ENCODE results near the gene SLC6A18. TPM values are rescaled to one million over a fixed set of nuclear protein-coding genes. Genes with fewer than 3 reads are reported as not detected.
A peak's percentile ranks its signal among the peaks of the same experiment; 100 is the strongest.

SLC6A18 gene
- total and polyA plus RNA-seq, 9 of the 15 experiments (the other 6 are each of a cell fraction or from before 2014, with no cell fraction given), result not detected

DNA sequence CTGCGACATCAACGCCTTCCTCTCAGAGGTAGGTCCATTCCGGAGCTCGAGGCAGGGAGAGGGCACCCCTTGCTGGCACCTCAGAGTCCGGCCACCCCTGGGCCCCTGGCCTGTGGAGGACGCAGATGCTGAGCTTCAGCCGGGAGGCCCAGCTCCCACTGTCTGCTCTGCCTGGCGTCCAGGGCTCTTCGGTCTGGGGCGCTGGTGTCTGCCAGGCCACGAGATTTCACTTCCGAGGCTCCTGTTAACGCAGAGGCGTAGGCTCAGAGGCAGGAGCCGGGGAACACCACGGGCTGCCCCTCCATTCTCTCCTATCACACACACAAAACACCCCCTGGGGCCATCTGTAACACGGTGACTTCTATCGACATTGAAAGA, 8.3 kb upstream of the SLC6A18 start:
- H3K27me3 ChIP-seq (ENCODE audit: control insufficient read depth in 2 of 2, insufficient read depth in 2 of 2, low read length in 2 of 2), result peaks cover 25 to 61% of the 10 kb centered on the region in 2 experiments; a peak in 4 of 5 replicates

DNA sequence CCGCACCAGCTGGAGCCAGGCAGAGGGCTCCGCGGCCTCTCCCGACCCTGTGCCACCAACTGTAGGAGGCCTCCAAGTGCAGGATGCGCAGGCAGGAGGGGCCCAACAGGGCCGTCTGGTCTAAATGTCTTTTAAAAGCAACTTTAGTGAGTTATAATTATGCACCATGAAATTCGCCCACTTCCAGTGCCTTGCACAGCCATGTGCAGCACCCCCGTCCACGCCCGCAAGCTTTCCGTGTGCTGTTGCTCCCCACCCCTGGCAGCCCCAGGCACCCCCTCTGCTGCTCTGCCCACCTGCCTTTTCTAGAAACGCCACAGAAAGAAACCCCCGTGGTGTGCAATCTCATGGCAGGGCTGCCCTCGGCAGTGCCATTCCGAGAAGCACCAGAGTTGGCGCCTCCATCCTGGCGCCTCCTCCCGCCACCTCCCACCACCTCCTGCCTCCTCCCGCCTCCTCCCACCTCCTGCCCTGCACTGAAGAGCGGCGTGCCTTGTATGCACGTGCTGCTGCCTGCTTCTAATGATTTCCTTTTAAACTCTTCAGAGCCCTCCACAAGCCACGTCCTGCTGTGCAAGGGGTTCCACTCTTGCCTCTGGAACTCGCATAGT, 7.5 kb upstream of the SLC6A18 start:
- no peak overlapping the region for H3K9ac ChIP-seq (ENCODE audit: insufficient read depth in 1 of 2, low read depth in 2 of 2, low read length in 2 of 2)
- ATAC-seq (no peak), DNase-seq (ENCODE audit: extremely low read depth in 1 of 4, low spot score in 3 of 4) (no peak), FAIRE-seq (no peak)
- H3K27me3 ChIP-seq (ENCODE audit: control insufficient read depth in 2 of 2, insufficient read depth in 2 of 2, low read length in 2 of 2), result peaks cover 25 to 61% of the 10 kb centered on the region in 2 experiments; a peak in 4 of 5 replicates
- BruUV-seq (replicated peaks), result no TSS peak
- no peak overlapping the region for H3K27ac ChIP-seq (ENCODE audit: extremely low read depth, low read depth, low read length)
- no peak overlapping the region for H3K4me2 ChIP-seq (ENCODE audit: insufficient read depth, low read length)
- no peaks in the 10 kb centered on the region for H3K79me2 ChIP-seq (ENCODE audit: control insufficient read depth, insufficient read depth, low read length)
- in situ Hi-C loops (cut with MboI), result no loop called here
- ChIA-PET POLR2A (interaction anchor here (0.7 kb wide), 1 partner anchor 16 kb away, joined by 3 read pairs; the partner anchor contains the start of gene SLC6A19), CTCF (ENCODE audit: low intra/inter-chr PET ratio) (no interaction called here)
- H3K36me3 ChIP-seq (ENCODE audit: control insufficient read depth, insufficient read depth, low read length), result no peaks in the 10 kb centered on the region
- no peaks in the 10 kb centered on the region; the same call in 1 of the 2 replicates for H4K20me1 ChIP-seq (replicated peaks; ENCODE audit: control insufficient read depth, insufficient read depth, low read length)
- no peak overlapping the region for H2AFZ ChIP-seq (ENCODE audit: low read depth, low read length)
- no peak overlapping the region for H3K4me3 ChIP-seq
- 18% methylated on average over 22 of the region's 24 CpGs for WGBS (ENCODE audit: insufficient coverage, low coverage, missing lambda C conversion rate)
- peaks cover 0 to 38% of the 10 kb centered on the region in 2 experiments; a peak in 1 of 5 replicates for H3K4me1 ChIP-seq (replicated peaks in 1 of 2; ENCODE audit: control insufficient read depth in 2 of 2, insufficient read depth in 2 of 2, low read length in 2 of 2)
- no peaks in the 10 kb centered on the region; the same call in 1 of the 2 replicates for H3K9me3 ChIP-seq (replicated peaks; ENCODE audit: control insufficient read depth, insufficient read depth, low read depth, low read length)
- H3K9me1 ChIP-seq (ENCODE audit: control insufficient read depth, insufficient read depth, low read length), result no peaks in the 10 kb centered on the region
- intact Hi-C loops (cut with micrococcal nuclease), result no loop called here
- TF ChIP-seq HDGF (IDR thresholded peaks at IDR 0.05) (no peak), ZNF23 (CRISPR knock-in tag; IDR thresholded peaks at IDR 0.05) (no peak), CBX8 (IDR thresholded peaks at IDR 0.05; ENCODE audit: borderline replicate concordance, extremely low read depth, low read depth, low read length, poor library complexity, severe bottlenecking) (no peak), SMARCA5 (IDR thresholded peaks at IDR 0.05) (no peak), ZNF263 (CRISPR knock-in tag; IDR thresholded peaks at IDR 0.05; ENCODE audit: borderline replicate concordance) (no peak), CEBPG (CRISPR knock-in tag; IDR thresholded peaks at IDR 0.05) (no peak), CEBPG (tag; conservative IDR thresholded peaks at IDR 0.05 in 1 of 2, IDR thresholded peaks at IDR 0.05 in 1 of 2) (no peak)
- TF ChIP-seq, protein P1, sequence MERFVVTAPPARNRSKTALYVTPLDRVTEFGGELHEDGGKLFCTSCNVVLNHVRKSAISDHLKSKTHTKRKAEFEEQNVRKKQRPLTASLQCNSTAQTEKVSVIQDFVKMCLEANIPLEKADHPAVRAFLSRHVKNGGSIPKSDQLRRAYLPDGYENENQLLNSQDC (CRISPR knock-in tag; IDR thresholded peaks at IDR 0.05), result no peak
- TF ChIP-seq, protein P2, sequence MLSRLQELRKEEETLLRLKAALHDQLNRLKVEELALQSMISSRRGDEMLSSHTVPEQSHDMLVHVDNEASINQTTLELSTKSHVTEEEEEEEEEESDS (CRISPR knock-in tag; IDR thresholded peaks at IDR 0.05), result no peak
- TF ChIP-seq, protein P3, sequence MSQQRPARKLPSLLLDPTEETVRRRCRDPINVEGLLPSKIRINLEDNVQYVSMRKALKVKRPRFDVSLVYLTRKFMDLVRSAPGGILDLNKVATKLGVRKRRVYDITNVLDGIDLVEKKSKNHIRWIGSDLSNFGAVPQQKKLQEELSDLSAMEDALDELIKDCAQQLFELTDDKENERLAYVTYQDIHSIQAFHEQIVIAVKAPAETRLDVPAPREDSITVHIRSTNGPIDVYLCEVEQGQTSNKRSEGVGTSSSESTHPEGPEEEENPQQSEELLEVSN (IDR thresholded peaks at IDR 0.05; ENCODE audit: borderline replicate concordance in 1 of 2, extremely low read depth in 1 of 2, insufficient read depth in 1 of 2, insufficient read length in 1 of 2, low read depth in 1 of 2, low read length in 1 of 2, poor library complexity in 1 of 2, severe bottlenecking in 1 of 2), result peak in 1 of 2 experiments; percentile 53
- TF ChIP-seq, protein P4, sequence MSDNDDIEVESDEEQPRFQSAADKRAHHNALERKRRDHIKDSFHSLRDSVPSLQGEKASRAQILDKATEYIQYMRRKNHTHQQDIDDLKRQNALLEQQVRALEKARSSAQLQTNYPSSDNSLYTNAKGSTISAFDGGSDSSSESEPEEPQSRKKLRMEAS (CRISPR knock-in tag; IDR thresholded peaks at IDR 0.05), result peak; percentile 6; the same call in 1 of the 2 replicates

More for the DNA sequence above, 8.3 kb upstream of the SLC6A18 start:
- Histone ChIP-seq H4K20me1 (replicated peaks; ENCODE audit: control insufficient read depth, insufficient read depth, low read length) (no peaks in the 10 kb centered on the region; the same call in 1 of the 2 replicates), H2AFZ (ENCODE audit: low read depth, low read length) (no peak overlapping the region), H3K9me1 (ENCODE audit: control insufficient read depth, insufficient read depth, low read length) (no peaks in the 10 kb centered on the region), H3K4me2 (ENCODE audit: insufficient read depth, low read length) (no peak overlapping the region), H3K27ac (ENCODE audit: extremely low read depth, low read depth, low read length) (no peak overlapping the region), H3K36me3 (ENCODE audit: control insufficient read depth, insufficient read depth, low read length) (no peaks in the 10 kb centered on the region), H3K4me1 (replicated peaks in 1 of 2; ENCODE audit: control insufficient read depth in 2 of 2, insufficient read depth in 2 of 2, low read length in 2 of 2) (peaks cover 0 to 42% of the 10 kb centered on the region in 2 experiments; a peak in 1 of 5 replicates), H3K79me2 (ENCODE audit: control insufficient read depth, insufficient read depth, low read length) (no peaks in the 10 kb centered on the region), H3K9me3 (replicated peaks; ENCODE audit: control insufficient read depth, insufficient read depth, low read depth, low read length) (no peaks in the 10 kb centered on the region; the same call in 1 of the 2 replicates), H3K9ac (ENCODE audit: insufficient read depth in 1 of 2, low read depth in 2 of 2, low read length in 2 of 2) (no peak overlapping the region), H3K4me3 (no peak overlapping the region)
- no peak for DNase-seq (ENCODE audit: extremely low read depth in 1 of 4, low spot score in 3 of 4)
- in situ Hi-C loops (cut with MboI), result no loop called here
- intact Hi-C loops (cut with micrococcal nuclease), result no loop called here
- no peak for TF ChIP-seq PML (IDR thresholded peaks at IDR 0.05; ENCODE audit: low read length)
- TF ChIP-seq KLF16 (IDR thresholded peaks at IDR 0.05), result no peak
- TF ChIP-seq ELF4 (CRISPR knock-in tag; IDR thresholded peaks at IDR 0.05), result no peak
- TF ChIP-seq TEAD4 (IDR thresholded peaks at IDR 0.05; ENCODE audit: low read length), result no peak
- no peak for TF ChIP-seq TEAD4 (CRISPR knock-in tag; IDR thresholded peaks at IDR 0.05; ENCODE audit: borderline replicate concordance)
- BruUV-seq (replicated peaks), result no TSS peak
- WGBS (ENCODE audit: insufficient coverage, low coverage, missing lambda C conversion rate), result 8% methylated on average over 15 of the region's 18 CpGs
- ChIA-PET POLR2A (no interaction called here), CTCF (ENCODE audit: low intra/inter-chr PET ratio) (no interaction called here)
- no peak for FAIRE-seq
- ATAC-seq, result no peak

All from K562 (cell line).